ENCODE data around the gene DKK2.

GRCh38 chr4:107066621-107067020 lies 30.5 kb upstream of the DKK2 start:
- TF ChIP-seq CTCF (conservative IDR thresholded peaks at IDR 0.05) (no peak), ZFX (IDR thresholded peaks at IDR 0.05) (no peak)
